OCI-LY1 (cell line): ENCODE results near the gene INKA1.

ENCODE experiments used
- H2AFZ ChIP-seq: fragments of 200-600 bp; sonication (generic), shearing (Covaris generic); 2 replicates; pipeline ENCODE4 v1.6.0; 2014; ENCODE audit warnings: antibody characterized with exemption, mild to moderate bottlenecking, low read length
- H3F3A ChIP-seq: fragments of 200-600 bp; sonication (generic), shearing (Covaris generic); 2 replicates; pipeline ENCODE4 v1.6.0; 2014; ENCODE audit warnings: mild to moderate bottlenecking, antibody characterized with exemption, low read length, moderate library complexity; ENCODE audit not compliant: insufficient read depth
- H3K27ac ChIP-seq: fragments of 200-600 bp; sonication (generic); 2 replicates; pipeline ENCODE4 v1.5.1; 2014; ENCODE audit warnings: low read length, mixed run types, mild to moderate bottlenecking, low read depth; ENCODE audit not compliant: poor library complexity, severe bottlenecking
- H3K27me3 ChIP-seq: fragments of 200-600 bp; sonication (generic); 2 replicates; pipeline ENCODE4 v1.6.0; 2014; ENCODE audit warnings: antibody characterized with exemption, mild to moderate bottlenecking, low read length, moderate library complexity; ENCODE audit not compliant: insufficient read depth
- H3K36me3 ChIP-seq: fragments of 200-600 bp; sonication (generic); 2 replicates; pipeline ENCODE4 v1.6.1; 2014; ENCODE audit warnings: mild to moderate bottlenecking, antibody characterized with exemption, low read length, moderate library complexity, mixed read lengths; ENCODE audit not compliant: insufficient read depth
- H3K4me1 ChIP-seq: fragments of 200-600 bp; sonication (generic); 2 replicates; pipeline ENCODE4 v1.5.1; 2014; ENCODE audit warnings: mild to moderate bottlenecking, low read length, moderate library complexity; ENCODE audit not compliant: insufficient read depth, severe bottlenecking
- H3K4me2 ChIP-seq: fragments of 200-600 bp; sonication (generic), shearing (Covaris generic); 2 replicates; pipeline ENCODE4 v1.6.1; 2014; ENCODE audit warnings: low read length
- H3K4me3 ChIP-seq: fragments of 200-600 bp; sonication (generic); 2 replicates; pipeline ENCODE4 v1.5.1; 2014; ENCODE audit warnings: low read length, low read depth, mild to moderate bottlenecking, mixed read lengths; ENCODE audit not compliant: poor library complexity, severe bottlenecking
- H3K79me2 ChIP-seq: fragments of 200-600 bp; shearing (Covaris generic); 2 replicates; pipeline ENCODE4 v1.6.1; 2016; ENCODE audit warnings: mixed run types, low read length, mixed read lengths; ENCODE audit not compliant: insufficient read depth
- H3K9ac ChIP-seq: fragments of 200-600 bp; sonication (generic), shearing (Covaris generic); 2 replicates; pipeline ENCODE4 v1.6.1; 2014; ENCODE audit warnings: mild to moderate bottlenecking, low read length, mixed read lengths
- H3K9me2 ChIP-seq: fragments of 200-600 bp; sonication (generic), shearing (Covaris generic); 2 replicates; pipeline ENCODE4 v1.6.1; 2014; ENCODE audit warnings: low read depth, mild to moderate bottlenecking, low read length, mixed read lengths
- H3K9me3 ChIP-seq: fragments of 200-600 bp; shearing (Covaris generic); 2 replicates; pipeline ENCODE4 v1.6.1; 2014; ENCODE audit warnings: low read length, mixed read lengths
- H4K20me1 ChIP-seq: fragments of 200-600 bp; sonication (generic), shearing (Covaris generic); 2 replicates; pipeline ENCODE4 v1.6.0; 2016; ENCODE audit warnings: mild to moderate bottlenecking, low read length; ENCODE audit not compliant: insufficient read depth
- CTCF ChIP-seq: fragments of 200-600 bp; sonication (generic), shearing (Covaris generic); IDR thresholded peaks from 2 replicates; pipeline ENCODE4 v1.5.1; 2017; ENCODE audit warnings: mild to moderate bottlenecking, antibody characterized with exemption, low read length, moderate library complexity, mixed read lengths
- EZH2 ChIP-seq: fragments of 200-600 bp; sonication (generic), shearing (Covaris generic); IDR thresholded peaks from 2 replicates; pipeline ENCODE4 v1.8.0; 2017; ENCODE audit warnings: borderline replicate concordance, mixed run types, mild to moderate bottlenecking, antibody characterized with exemption, low read length, moderate library complexity, mixed read lengths

The INKA1 gene

GRCh38 chr3:49785565-49786356, 17.3 kb upstream of the INKA1 start:
- Histone ChIP-seq H3F3A (no peaks in the 10 kb centered on the region), H3K27me3 (no peaks in the 10 kb centered on the region), H3K9ac (peak overlapping the region; percentile 71), H3K4me2 (peak overlapping the region; percentile 94), H3K9me3 (no peaks in the 10 kb centered on the region), H3K27ac (no peak overlapping the region), H4K20me1 (no peaks in the 10 kb centered on the region), H2AFZ (no peak overlapping the region), H3K4me1 (peaks cover 26% of the 10 kb centered on the region), H3K9me2 (no peaks in the 10 kb centered on the region), H3K36me3 (peaks cover 8% of the 10 kb centered on the region; the same call in 1 of the 2 replicates), H3K79me2 (peaks cover 9% of the 10 kb centered on the region), H3K4me3 (peak overlapping the region; percentile 78)
- no peak for TF ChIP-seq CTCF
- TF ChIP-seq EZH2 = no peak

- Histone ChIP-seq H2AFZ (no peak within 1 kb of the TSS), H3K9ac (peak within 1 kb of the TSS; percentile 71), H3F3A (no peaks in the 10 kb centered on the region), H3K9me2 (no peaks in the 10 kb centered on the region), H3K36me3 (peaks cover 5% of the 10 kb centered on the region; the same call in 1 of the 2 replicates), H3K4me2 (peak within 1 kb of the TSS; percentile 94), H3K27me3 (no peaks in the 10 kb centered on the region), H4K20me1 (no peaks in the 10 kb centered on the region), H3K79me2 (peaks cover 9% of the 10 kb centered on the region), H3K4me3 (peak within 1 kb of the TSS; percentile 78), H3K9me3 (no peaks in the 10 kb centered on the region), H3K4me1 (peaks cover 24% of the 10 kb centered on the region), H3K27ac (no peak within 1 kb of the TSS)
- no peak for TF ChIP-seq CTCF
- TF ChIP-seq EZH2 = no peak
Measured at GRCh38 chr3:49786357-49787181, 16.5 kb upstream of the INKA1 start, which contains the start of gene IP6K1. Gene IP6K1, minus strand, starts transcription at chr3:49786542. Its CDS starts 38,502 bp downstream, at chr3:49748040.

- Histone ChIP-seq H3K4me2 (peak overlapping the region; percentile 72), H3K36me3 (peaks cover 3% of the 10 kb centered on the region; the same call in 1 of the 2 replicates), H2AFZ (no peak overlapping the region), H3K9ac (peak overlapping the region; percentile 64; the same call in 1 of the 2 replicates), H3K79me2 (peaks cover 9% of the 10 kb centered on the region), H3K27ac (no peak overlapping the region), H3K9me3 (no peaks in the 10 kb centered on the region), H3F3A (no peaks in the 10 kb centered on the region), H4K20me1 (no peaks in the 10 kb centered on the region), H3K4me3 (peak overlapping the region; percentile 78), H3K9me2 (no peaks in the 10 kb centered on the region), H3K27me3 (no peaks in the 10 kb centered on the region), H3K4me1 (peaks cover 24% of the 10 kb centered on the region)
- TF ChIP-seq CTCF (no peak), EZH2 (no peak)
Measured at GRCh38 chr3:49787182-49787464, 15.9 kb upstream of the INKA1 start.
